NCI-H1092 treated with DMSO at 0.1 percent for 48 hours (cell line): ENCODE data around the gene AKT1.

Source experiments
- DNase-seq: peaks from one replicate; lab custom pipeline; 2025; lab: John Stamatoyannopoulos, UW

Gene AKT1

DNA sequence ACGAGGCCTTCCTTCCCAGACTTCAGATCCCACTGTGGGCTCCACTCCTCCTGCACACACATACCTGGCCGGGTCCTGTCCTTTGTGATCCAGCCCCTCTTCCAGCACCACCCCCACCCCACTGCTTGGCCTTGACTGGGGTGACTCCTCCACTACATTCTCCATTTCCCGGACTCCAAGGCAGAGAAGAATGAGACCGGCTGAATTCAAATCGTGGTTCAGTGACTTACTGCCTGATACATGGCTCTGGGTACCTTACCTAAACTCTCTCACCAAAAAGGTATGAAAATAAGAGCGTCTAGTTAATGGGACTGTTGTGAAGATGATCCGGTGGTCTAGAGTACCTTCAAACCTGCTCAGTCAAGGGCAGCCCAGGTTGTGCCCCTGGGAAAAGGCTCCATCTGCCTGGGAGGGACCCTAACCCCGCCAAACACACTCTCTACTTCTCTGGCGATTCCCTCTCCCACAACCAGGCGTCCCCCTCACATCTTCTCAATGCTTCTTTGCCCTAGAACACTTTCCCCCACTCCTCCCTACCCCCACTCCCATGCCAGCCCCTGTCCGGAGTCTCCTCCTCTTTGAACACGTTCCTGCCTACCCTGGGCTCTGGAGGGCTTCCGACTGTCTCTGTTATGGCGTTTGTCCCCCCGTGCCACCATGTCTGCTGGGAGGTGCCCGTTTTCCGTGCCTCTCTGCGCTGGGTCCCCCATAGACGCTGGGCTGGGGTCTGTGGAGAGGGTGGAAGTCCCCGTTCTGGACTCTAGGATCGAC lies 3.9 kb upstream of the AKT1 start:
- DNase-seq = no peak

DNA sequence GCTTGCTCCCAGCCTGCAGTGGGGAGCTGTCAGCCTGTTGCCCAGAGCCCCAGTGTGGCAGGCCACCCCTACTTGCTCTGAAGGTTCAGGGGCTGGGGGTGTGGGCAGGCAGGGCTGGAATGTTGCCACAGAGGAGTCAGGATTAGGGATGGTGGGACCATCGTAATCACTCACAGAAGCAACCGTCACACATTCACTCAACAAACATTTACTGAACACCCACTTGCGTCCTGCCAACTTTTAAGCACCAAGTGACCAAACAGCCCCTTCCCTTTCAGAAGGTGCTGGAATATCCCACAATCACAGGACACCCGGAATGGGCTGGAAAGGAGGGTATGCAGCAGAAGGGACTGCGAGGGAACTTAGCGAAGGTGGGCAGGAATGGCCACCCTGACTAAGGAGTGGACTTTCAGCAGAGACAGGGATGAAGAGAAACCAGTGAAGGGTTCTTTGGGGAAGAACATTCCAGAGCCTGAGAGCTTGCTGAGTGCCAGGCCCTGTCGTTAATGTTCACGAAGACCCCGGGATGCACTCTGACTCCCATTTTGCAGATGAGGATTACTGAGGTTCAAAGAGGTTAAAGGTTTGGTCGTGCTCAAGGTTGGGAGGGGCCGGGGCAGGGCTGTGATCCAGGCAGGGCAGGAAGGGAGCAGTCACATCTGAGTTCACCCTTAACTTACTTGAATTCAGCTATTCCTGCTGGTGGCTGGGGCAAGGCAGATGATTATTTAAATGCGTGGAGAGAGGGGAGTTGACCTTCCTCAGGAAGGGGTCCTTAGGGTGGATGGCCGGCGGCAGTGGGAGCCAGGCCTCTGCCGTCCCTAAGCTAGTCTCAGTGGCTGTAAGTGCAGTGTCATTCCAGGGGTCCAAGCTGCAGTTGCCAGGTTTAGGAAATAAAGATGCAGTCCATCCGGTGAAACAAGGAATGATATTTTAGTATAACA lies 3.0 kb upstream of the AKT1 start:
- no peak for DNase-seq

DNA sequence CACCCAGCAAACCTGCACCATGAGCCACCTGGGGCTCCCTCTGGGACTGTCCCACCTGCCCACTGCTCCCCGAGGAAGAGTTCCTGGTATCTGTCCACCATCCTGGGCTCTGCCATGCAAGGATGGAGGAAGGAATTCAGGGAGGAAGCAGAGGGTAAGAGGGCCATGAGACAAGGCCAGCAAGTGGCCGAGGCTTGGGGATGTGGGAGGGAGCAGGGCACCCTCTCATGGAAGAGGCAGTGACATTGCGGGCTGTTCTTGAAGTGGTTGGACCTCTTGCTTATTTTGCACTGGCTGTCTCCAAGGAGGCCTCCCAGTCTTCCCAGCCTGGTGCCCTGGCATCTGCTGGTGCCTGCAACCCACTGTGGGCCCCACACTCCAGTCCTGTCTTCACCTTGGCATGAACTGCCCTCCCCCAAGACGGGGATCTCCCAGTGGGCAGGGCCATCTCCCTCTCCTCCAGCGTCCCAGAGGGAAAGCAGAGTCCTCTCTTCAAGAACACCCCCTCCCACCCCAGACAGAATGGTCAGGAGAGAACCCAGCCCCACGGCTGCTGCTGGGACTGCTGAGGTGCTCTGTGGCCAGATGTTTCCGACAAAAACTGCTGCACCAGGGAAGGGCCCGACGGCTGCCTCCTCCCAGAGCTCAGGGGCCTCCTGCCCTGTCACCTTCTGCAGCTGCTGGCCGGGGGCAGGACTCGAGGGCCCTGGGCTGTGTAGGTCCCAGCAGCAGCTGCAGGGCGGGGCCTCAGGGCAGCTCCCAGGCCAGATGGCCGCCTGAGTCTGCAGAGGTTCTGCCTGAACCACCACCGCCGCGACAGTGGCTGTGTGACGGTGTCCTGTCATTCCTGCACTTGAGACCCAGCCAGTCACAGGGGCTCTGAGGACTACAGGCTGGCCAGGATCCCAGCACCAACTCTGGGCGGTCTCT lies 1.8 kb upstream of the AKT1 start:
- no peak for DNase-seq

DNA sequence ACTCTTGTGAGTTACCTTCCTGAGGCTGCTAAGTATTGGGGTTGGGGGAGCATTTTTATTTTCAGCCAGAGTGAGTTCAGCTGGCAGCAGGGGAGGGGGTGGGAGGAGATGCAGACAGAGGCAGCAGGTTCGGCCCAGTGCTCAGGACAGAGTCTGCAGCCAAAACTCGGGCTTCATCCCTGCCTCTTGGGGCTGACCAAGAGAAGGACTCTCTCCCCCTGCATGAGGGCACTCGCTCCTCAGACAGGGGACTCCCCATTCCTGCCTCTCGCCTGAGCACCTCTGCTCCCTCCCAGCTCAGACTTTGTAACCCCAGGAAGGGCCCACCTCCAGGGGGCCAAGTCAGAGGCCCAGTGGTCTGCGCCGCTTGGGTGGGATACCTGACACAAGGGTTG lies 1.1 kb upstream of the AKT1 start:
- DNase-seq = no peak

DNA sequence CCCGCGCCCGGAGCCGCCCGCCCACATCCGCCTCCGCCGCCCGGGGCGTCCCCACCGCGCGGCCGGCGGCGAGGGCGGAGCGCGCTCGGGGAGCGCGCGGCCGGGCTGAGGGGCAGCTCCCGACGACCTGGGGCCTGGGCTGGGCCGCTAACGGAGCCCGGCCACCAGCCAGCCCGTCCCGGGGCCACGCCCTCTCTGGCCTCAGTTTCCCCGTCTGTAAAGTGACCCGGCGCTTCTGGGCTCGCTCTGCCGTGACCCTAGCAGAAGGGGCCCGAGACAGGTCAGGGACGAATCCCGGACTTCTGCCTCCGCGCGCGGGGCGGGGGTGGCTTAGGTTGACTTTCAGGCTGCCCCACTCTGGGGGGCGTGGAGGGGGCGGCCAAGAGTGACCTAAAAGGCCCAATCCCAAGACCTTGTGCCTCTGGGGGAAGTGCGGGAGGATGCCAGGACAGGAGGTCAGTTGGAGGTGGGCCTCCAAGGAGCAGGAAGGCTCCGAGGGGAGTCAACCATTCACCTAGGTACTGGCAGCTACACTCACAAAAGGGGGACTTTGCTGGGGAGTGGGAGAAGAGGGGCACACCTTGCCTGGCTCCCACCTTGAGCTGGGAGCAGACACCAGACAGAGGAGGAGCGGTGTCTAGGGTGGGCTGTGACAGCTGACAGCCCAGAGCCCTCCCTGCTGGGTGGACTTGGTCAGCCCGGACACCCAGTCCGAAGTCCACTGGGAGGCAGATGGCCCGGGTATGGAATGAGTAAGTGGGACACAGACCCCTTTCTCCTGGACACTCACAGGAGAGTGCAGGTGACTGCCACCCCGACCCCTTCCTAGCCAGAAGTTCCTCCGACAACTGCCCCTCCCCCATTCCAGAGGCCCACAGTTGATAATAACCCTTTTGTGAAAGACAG lies 486 bp upstream of the AKT1 start:
- DNase-seq = peak; percentile 21

DNA sequence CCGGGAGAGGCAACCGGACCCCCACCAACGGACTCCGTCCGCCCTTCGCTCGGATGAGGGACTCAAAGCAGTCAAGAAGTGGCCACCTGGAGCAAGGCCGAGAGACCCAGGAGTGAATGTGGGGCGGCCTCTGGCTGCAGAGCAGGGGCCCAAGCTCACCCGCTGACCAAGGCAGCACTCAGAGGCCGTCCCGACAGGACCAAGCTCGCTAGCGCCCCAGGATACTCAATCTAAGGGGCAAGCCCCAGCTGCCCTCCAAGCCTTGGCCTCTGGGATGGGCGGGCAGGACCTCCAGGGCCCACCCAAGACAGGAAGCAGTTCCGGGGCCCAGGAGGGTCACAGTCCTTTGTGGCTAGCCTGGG lies 936 bp downstream of the AKT1 start:
- DNase-seq = no peak

DNA sequence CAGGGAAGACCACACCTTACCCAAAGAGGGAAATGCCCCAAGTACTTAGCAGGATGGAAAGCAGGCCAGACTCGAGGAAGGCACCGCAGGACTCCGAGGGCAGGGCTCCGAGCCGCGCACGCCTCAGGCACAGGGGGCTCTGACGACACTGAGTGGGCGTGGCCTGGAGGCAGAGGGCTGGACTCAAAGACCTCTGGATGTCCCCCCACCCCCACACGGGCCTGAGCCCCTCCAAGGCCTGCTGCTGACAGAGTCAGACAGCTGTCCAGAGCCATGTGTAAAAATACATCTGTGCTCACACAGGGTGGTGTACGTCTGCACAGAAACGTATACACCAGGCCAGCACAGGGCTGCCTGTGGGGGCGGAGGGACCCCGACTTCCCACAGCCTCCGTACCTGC lies 1.4 kb downstream of the AKT1 start:
- no peak for DNase-seq

DNA sequence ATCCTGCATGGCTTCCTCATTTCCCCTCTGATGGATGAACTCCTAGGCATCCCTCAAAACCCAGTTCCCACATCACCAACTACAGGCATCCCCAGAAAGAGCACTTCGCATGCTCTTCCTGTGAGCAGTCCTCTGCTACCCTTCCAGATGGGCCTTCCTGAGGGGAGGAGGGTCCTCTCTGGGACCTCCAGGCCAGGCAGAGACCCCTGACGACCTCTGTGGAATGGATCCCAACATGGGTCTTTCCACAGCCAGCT lies 1.9 kb downstream of the AKT1 start:
- DNase-seq = no peak

DNA sequence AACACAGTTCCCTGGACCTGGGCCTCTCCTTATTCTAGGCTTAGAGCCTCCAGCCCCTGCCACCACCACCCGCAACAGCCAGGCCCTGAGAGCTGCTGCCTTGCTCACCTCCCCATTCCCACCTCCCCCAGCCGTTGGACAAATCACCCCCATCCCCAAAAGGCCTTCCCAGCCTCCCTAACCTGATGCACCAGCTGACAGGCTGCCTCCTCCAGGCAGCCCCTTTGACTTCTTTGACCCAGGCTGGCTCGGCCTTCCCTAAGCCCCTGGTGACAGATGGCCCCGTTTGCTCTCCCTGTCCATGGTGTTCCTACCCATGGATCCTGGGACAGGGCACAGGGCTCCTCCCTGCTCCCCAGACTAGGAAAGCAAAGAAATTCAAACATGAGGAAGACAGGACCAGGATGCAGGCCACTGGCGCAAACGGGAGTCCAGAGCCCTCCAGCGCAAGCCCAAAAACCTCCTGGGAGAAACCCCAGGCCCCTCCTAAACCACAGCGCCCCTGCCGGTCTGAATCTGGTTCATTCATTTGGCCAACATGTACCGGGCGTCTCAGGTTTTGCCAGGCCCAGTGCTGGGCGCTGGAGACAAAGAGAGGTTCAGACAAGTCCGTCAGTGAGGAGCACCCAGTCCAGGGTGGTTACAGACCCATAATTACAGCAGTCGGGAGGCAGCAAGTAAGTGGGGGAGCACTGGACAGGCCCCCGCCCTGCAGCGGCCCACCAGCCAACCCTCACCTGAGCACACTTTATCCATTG lies 2.4 kb downstream of the AKT1 start:
- no peak for DNase-seq

DNA sequence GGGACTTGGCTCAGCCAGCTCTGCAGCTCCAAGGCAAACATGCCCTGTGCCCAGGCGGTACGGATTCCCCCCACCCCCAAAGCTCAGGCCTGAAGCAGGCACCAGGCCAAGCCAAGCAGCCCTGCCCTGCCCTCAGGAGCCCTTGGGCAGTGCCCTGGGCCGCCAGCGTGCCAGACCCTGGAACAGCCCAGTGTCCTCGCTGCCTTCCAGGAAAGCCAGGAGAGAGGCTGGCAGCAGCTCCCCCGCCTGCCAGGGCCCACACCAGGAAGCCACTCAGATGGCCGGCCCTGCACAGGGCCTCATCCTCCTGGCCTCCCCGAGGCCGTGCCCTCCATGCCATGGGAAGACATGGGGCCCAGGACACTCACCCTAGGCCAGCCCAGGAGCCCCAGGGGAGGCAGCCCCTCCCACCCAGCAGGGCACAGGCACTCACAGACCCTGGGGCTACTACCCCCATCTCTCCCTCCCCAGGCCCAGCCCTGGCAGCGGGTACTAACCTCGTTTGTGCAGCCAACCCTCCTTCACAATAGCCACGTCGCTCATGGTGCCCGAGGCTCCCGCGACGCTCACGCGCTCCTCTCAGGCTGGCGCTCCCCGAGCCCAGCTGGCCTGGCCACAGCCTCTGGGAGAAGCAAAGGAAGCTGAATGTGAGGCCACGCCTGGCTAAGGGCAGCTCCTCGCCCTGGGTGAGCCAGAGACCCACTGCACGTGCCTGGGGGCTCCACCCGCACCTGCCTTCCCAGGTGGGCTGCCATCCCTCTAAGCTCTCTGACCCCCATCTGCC lies 3.3 kb downstream of the AKT1 start:
- DNase-seq = peak; percentile 35

DNA sequence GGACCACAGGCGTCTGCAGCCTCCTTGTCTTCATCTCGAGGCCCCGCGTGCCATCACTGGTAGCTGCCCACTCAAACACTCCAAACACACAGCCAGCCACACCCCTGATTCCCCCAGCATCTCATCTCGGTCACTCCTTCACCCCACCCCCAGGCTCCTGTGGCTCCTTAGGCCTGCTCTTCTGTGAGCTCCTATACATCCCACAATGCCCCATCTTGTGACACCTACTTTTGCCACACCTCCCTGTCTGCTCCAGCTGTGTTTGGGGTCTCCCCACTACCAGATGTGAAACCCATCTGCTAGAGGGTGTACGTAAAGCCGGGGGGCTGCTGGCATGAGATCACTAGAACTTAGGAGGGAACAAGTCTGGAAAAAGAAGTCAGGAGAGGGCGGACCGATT lies 4.1 kb downstream of the AKT1 start:
- no peak for DNase-seq

DNA sequence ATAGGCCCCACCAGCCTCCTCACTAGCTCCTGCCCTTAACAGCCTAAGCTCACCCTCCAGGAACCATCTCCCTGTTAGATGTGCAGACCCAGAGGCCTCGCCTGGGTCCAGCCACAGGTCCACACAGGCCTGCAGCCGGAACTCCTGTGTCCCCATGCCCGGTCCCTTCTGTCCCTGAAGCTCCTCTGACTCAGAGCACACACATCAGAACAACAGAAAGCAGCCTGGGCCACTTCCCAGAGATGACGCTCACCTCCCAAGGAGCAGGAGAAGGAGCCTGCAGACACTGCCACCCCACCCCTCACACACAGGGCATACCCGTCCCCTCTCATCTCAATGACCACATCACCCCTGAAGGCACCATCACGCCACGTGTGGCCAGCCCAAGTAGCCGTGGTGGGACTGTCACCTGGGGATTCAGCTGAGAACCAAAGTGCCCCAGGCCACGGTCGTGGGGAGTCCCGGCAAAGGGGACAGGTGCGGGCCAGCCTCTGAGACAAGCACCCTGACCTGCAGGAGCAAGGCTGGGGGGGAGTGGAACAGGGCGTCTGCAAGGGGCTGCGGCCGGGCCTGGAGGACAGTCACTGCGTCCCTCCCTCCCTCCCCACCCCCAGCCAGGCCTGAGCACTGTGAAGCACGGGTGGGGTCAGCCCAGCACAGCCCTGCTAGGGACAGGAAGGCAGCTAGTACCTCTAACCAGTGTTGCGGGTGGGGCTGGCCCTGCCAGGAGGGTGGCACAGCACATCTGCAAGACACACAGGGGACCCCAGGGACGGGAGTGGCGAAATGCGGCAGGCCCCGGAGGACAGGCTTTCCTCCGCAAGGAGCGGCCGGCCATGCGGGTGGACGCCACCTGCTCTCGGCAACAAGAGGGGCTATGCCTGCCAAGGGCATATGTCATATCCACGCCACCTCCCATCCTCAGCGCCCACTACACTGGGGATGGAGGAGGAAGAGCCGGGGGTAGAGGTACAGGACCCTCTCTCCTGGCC lies 5.5 kb downstream of the AKT1 start:
- DNase-seq = no peak

DNA sequence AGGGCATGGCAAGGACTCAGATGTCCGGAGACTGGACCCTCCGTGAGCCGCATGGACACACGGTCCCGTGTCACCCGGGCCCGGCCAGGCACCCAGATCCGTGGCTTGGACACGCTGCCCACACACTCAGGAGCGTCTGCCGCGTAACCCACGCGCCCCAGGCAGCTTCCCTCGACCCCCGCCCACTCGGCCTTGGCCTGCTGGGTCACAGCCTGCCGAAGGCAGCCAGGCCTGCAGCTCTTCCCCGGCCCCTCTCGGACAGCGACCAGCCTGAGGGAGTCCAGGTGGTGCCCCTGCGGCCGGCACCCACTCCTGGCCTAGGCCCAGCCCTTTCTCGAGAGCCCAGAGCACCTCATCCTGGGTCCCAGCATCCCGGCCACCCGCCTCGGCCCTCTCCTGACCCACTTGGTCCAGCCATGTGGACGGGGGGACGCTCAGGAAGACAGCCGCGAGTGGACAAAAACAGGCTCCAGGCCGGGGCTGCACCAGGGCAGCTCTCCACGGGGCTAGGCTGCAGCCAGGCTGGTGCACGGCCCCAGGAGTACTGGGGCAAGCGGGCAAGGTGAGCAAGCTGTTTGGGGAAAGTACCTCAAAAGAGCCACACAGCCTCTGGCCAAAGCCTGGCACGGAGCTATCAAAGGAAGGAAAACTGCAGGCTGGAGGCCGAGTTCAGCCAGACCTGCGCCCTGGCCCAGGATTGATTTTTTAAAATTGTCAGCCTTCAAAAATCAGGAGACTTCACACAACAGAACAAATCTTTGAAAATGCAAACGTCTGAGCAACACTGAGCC lies 6.5 kb downstream of the AKT1 start:
- no peak for DNase-seq

DNA sequence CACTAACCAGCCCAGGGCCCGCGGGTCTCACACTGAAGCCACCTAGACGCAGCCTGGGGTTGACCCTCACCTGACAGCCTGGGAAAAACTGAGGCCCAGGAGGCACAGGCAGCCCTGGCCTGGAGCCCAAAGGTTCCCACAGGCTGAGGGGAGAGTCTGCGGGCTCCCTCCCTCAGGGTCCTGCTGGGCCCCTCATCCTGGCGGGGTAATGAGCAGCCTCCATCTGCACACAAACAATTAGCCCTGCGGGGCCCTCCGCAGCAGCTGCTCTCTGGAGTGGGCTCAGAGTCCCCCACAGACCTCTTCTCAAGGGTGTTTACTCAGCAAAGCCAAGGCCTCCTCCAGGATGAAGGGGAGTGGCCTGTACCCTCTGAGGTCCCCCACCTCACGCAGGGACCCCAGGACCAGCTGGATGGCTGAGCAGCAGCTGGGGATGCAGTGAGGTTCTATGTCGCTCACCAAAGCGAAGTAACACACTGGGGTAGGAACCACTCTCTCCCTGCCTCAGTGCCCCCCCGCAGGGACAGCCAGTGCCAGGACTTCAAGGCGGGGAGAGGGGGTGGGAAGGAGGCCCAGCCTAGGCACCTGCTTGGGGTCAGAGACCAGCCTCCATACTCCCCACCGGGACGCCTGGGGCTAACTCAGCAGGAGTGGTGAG lies 7.3 kb downstream of the AKT1 start:
- DNase-seq = peak; percentile 93

DNA sequence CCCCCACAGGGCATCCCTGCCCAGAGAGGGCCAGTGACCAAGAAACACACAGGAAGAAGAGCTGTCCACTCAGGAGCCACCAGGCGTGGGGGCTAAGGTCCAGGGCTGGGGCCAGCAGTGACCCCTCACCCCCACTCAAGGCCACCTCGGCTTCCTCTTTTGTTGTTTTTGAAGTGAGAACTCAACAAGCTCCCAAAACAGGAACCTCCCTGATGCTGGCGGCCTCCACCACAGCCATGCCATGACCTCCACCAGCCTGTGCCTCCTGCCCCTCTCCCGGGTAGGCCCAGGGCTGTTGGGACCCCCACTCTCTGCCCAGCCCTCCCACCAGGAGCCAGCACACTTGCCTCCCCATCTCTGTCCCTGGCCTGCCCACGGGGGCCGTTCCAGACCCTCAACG lies 7.8 kb downstream of the AKT1 start:
- no peak for DNase-seq

DNA sequence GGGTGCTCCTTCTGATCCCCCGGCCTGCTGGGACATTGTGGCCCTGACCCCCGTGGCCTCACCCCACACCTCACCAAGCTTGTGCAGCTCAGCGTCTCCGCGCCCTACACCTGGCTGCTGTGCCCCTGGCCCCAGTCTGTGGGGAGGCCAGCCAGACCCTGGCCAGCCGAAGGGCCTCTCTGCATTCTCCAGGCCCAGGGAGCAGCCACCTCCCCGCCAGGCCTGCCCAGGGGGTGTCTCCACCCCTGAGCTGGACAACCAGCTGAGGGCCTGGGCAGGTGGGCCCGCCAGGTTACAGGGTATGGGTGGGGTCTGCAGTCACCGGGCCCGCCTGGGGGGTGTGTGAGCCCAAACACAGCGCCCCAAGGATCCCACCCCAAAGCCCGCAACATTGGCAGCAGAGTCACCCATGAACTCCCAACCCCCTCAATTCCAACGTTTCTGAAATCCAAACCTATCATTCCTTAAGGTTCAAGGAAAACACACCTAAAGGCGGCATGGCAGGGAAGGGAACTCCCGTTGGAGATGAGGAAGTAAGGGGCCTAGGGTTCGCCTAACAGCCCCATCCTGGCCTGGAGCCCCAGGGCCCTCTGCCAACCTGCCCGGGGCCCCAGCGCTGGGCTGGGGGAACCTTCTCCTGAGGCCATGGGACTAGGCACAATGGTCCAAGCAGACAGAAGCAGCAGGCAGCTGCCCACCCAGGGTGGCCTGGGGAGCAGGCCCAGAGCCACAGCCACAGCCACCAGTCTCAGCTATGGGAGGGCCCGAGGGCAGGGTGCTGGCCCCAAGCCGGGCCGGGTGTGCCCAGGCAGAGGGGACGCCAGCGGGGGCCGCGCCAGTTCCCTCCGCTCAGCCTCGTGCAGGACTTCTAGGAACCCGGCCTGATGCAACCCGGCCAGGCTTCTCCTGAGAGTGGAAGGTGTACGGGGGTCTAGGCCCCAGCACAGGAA lies 8.5 kb downstream of the AKT1 start:
- no peak for DNase-seq
